ENCODE results near the gene GNB1.

The GNB1 gene

GRCh38 chr1:1892079-1892762, 1.3 kb upstream of the GNB1 start (continued):
- TF ChIP-seq CSRNP3 (CRISPR knock-in tag; IDR thresholded peaks at IDR 0.05) (no peak), GLIS3 (CRISPR knock-in tag; IDR thresholded peaks at IDR 0.05) (no peak), POU6F1 (CRISPR knock-in tag; IDR thresholded peaks at IDR 0.05; ENCODE audit: borderline replicate concordance, low read depth) (no peak)

GRCh38 chr1:1891349-1892078, 627 bp upstream of the GNB1 start:
- TF ChIP-seq ZNF70 (CRISPR knock-in tag; IDR thresholded peaks at IDR 0.05) (no peak), ESRRG (CRISPR knock-in tag; IDR thresholded peaks at IDR 0.05) (no peak), TOX (CRISPR knock-in tag; IDR thresholded peaks at IDR 0.05; ENCODE audit: borderline replicate concordance) (no peak), ZFP3 (CRISPR knock-in tag; IDR thresholded peaks at IDR 0.05) (no peak), PATZ1 (CRISPR knock-in tag; IDR thresholded peaks at IDR 0.05; ENCODE audit: borderline replicate concordance) (no peak), ZFP30 (CRISPR knock-in tag; IDR thresholded peaks at IDR 0.05) (no peak), POU6F1 (CRISPR knock-in tag; IDR thresholded peaks at IDR 0.05; ENCODE audit: borderline replicate concordance, low read depth) (no peak), SNAI2 (CRISPR knock-in tag; IDR thresholded peaks at IDR 0.05) (no peak), RARB (CRISPR knock-in tag; IDR thresholded peaks at IDR 0.05) (no peak), OSR1 (CRISPR knock-in tag; IDR thresholded peaks at IDR 0.05) (no peak), ISL1 (CRISPR knock-in tag; IDR thresholded peaks at IDR 0.05) (no peak), TCF4 (CRISPR knock-in tag; IDR thresholded peaks at IDR 0.05; ENCODE audit: borderline replicate concordance) (no peak)
- peak; percentile 85 for ATAC-seq

GRCh38 chr1:1889847-1890505, 911 bp downstream of the GNB1 start:
- no peak for TF ChIP-seq TOX (CRISPR knock-in tag; IDR thresholded peaks at IDR 0.05; ENCODE audit: borderline replicate concordance)
- 0 out of 2 replicates have a peak, but pooled peaks have one; percentile 24 for TF ChIP-seq GLIS3 (CRISPR knock-in tag; IDR thresholded peaks at IDR 0.05)

GRCh38 chr1:1889090-1889750, 1.7 kb downstream of the GNB1 start:
- ATAC-seq = no peak
- TF ChIP-seq ARNTL (CRISPR knock-in tag; IDR thresholded peaks at IDR 0.05; ENCODE audit: borderline replicate concordance, low read depth) = no peak

More at GRCh38 chr1:1889847-1890505, 911 bp downstream of the GNB1 start:
- ATAC-seq = peak; percentile 14; the same call in 2 of the 3 replicates

- peak; percentile 10 for ATAC-seq
Observed at GRCh38 chr1:1883890-1884289, 7.0 kb downstream of the GNB1 start.

Data from SK-N-SH treated with all-trans-retinoic acid at 6 μM for 48 hours (cell line).